IMR-90 (cell line): ENCODE data around the gene VAMP7. TPM values are rescaled to one million over a fixed set of nuclear protein-coding genes. Genes with fewer than 3 reads are reported as not detected.
"Not testable (repeated sequence)": the region's sequence is repeated elsewhere in the genome, so short reads cannot be mapped to it uniquely, and the experiment has no call there.

Source experiments
- ATAC-seq: fragments of 200-7000 bp; cut with Tn5 transposase; 2 replicates; pipeline ENCODE4 v1.9.1; 2020; ENCODE audit warnings: low read depth, mild to moderate bottlenecking, moderate library complexity
- BruUV-seq: library from RNA; stranded (reverse); fragments of 400-500 nt; replicated peaks from 2 replicates; lab custom pipeline; 2021; lab: Mats Ljungman, UMichigan
- CTCF ChIA-PET: fragments of 300-600 bp; formaldehyde crosslinking; extraction: SDS; loops from one replicate; lab custom pipeline; 2021; ENCODE audit warnings: antibody characterized with exemption; lab: Yijun Ruan, JAX
- POLR2A ChIA-PET: fragments of 300-600 bp; sonication (Branson Sonifier 250); formaldehyde crosslinking; loops from one replicate; lab custom pipeline; 2022; ENCODE audit warnings: antibody characterized with exemption; ENCODE audit not compliant: unreplicated experiment; lab: Charles Lee
- DNase-seq: peaks from one replicate; pipeline ENCODE4 v3.0.0; 2013
- H2AFZ ChIP-seq: replicated peaks from 2 replicates; pipeline ENCODE3; 2013; ENCODE audit warnings: low read length, mild to moderate bottlenecking; ENCODE audit not compliant: poor library complexity
- H2AK5ac ChIP-seq: 2 replicates; pipeline ENCODE4 v1.6.1; 2013; ENCODE audit warnings: low read depth, low read length, inconsistent platforms
- H2AK9ac ChIP-seq: replicated peaks from 2 replicates; pipeline ENCODE3; 2013; ENCODE audit warnings: mild to moderate bottlenecking, low read depth, low read length, moderate library complexity; ENCODE audit not compliant: poor library complexity
- H2BK120ac ChIP-seq: 2 replicates; pipeline ENCODE4 v1.6.1; 2013; ENCODE audit warnings: low read depth, low read length, inconsistent platforms
- H2BK15ac ChIP-seq: 3 replicates; pipeline ENCODE4 v1.6.1; 2013; ENCODE audit warnings: low read depth, low read length, inconsistent platforms
- H2BK20ac ChIP-seq: 2 replicates; pipeline ENCODE4 v1.6.1; 2013; ENCODE audit warnings: low read depth, mild to moderate bottlenecking, inconsistent platforms, low read length, moderate library complexity
- H2BK5ac ChIP-seq: 2 replicates; pipeline ENCODE4 v1.6.1; 2013; ENCODE audit warnings: mild to moderate bottlenecking, low read depth, low read length, inconsistent platforms; ENCODE audit not compliant: poor library complexity, severe bottlenecking
- H3K14ac ChIP-seq: replicated peaks from 2 replicates; pipeline ENCODE4 v1.6.1; 2013; ENCODE audit warnings: low read depth, low read length, inconsistent platforms
- H3K18ac ChIP-seq: 2 replicates; pipeline ENCODE4 v1.6.1; 2013; ENCODE audit warnings: low read depth, low read length, control low read depth
- H3K23ac ChIP-seq: 2 replicates; pipeline ENCODE4 v1.6.1; 2013; ENCODE audit warnings: low read depth, low read length, inconsistent platforms
- H3K27ac ChIP-seq: 2 replicates; pipeline ENCODE4 v1.5.1; 2013; ENCODE audit warnings: mild to moderate bottlenecking, control low read depth, low read length; ENCODE audit not compliant: insufficient read depth
- H3K27me3 ChIP-seq: 2 replicates; pipeline ENCODE4 v1.6.1; 2013; ENCODE audit warnings: low read length; ENCODE audit not compliant: control insufficient read depth, insufficient read depth
- H3K36me3 ChIP-seq: 2 replicates; pipeline ENCODE4 v1.6.1; 2013; ENCODE audit warnings: low read length, mixed read lengths; ENCODE audit not compliant: control insufficient read depth, insufficient read depth
- H3K4ac ChIP-seq: 2 replicates; pipeline ENCODE4 v1.6.1; 2013; ENCODE audit warnings: low read depth, low read length, inconsistent platforms
- H3K4me1 ChIP-seq: 2 replicates; pipeline ENCODE4 v1.6.1; 2013; ENCODE audit warnings: low read length, mixed read lengths; ENCODE audit not compliant: control insufficient read depth, insufficient read depth
- H3K4me2 ChIP-seq: 2 replicates; pipeline ENCODE4 v1.6.1; 2013; ENCODE audit warnings: low read depth, mild to moderate bottlenecking, control low read depth, low read length, moderate library complexity
- H3K4me3 ChIP-seq: 2 replicates; pipeline ENCODE4 v1.5.1; 2013; ENCODE audit warnings: low read depth, mild to moderate bottlenecking, control low read depth, low read length, moderate library complexity; ENCODE audit not compliant: insufficient read depth
- H3K56ac ChIP-seq: 2 replicates; pipeline ENCODE4 v1.6.1; 2013; ENCODE audit warnings: low read length, inconsistent platforms; ENCODE audit not compliant: insufficient read depth; ENCODE audit errors: extremely low read depth
- H3K79me1 ChIP-seq, 2 experiments: 2 replicates each; pipeline ENCODE4 v1.6.1; 2013; ENCODE audit warnings: low read length in 2 of 2, inconsistent platforms in 1 of 2, low read depth in 1 of 2
- H3K9ac ChIP-seq: 2 replicates; pipeline ENCODE4 v1.6.1; 2013; ENCODE audit warnings: low read depth, low read length, control low read depth
- H3K9me1 ChIP-seq: 2 replicates; pipeline ENCODE4 v1.6.1; 2013; ENCODE audit warnings: low read length, inconsistent platforms; ENCODE audit not compliant: insufficient read depth
- H3K9me3 ChIP-seq: 2 replicates; pipeline ENCODE4 v1.6.1; 2013; ENCODE audit warnings: low read length; ENCODE audit not compliant: control insufficient read depth, insufficient read depth
- H4K20me1 ChIP-seq: 2 replicates; pipeline ENCODE4 v1.6.1; 2013; ENCODE audit warnings: low read length, inconsistent platforms; ENCODE audit not compliant: insufficient read depth
- H4K5ac ChIP-seq: 2 replicates; pipeline ENCODE4 v1.6.1; 2013; ENCODE audit warnings: mild to moderate bottlenecking, low read depth, low read length, control low read depth
- H4K8ac ChIP-seq, 2 experiments: 2 replicates each; pipeline ENCODE4 v1.6.1; 2013; ENCODE audit warnings: low read depth in 2 of 2, low read length in 2 of 2, control low read depth in 1 of 2, inconsistent platforms in 1 of 2
- H4K91ac ChIP-seq: 2 replicates; pipeline ENCODE4 v1.6.1; 2013; ENCODE audit warnings: low read depth, low read length, inconsistent platforms; ENCODE audit not compliant: insufficient read depth
- WGBS, 2 experiments: methylation state at CpG; one replicate each; pipeline versions ENCODE4 v1.1.5 to v1.1.7; 2013; ENCODE audit warnings: missing lambda C conversion rate in 2 of 2; ENCODE audit not compliant: insufficient read length in 1 of 2; ENCODE audit errors: extremely low coverage in 2 of 2; 5-methylcytosine and 5-hydroxymethylcytosine counted together
- dilution Hi-C: fragments of 300-500 bp; cut with HindIII; formaldehyde crosslinking; loops from one replicate; pipeline ENCODE4 v1.14.3; 2018; ENCODE audit warnings: low sequenced_read_pairs; ENCODE audit not compliant: unreplicated experiment
- in situ Hi-C: fragments of 300-500 bp; cut with MboI; formaldehyde crosslinking; loops from 3 replicates; pipeline ENCODE4 v1.14.3; 2019; ENCODE audit warnings: low sequenced_read_pairs, inconsistent platforms, mixed read lengths
- intact Hi-C: fragments of 100-400 bp; cut with micrococcal nuclease; formaldehyde crosslinking; loops from 2 replicates; pipeline ENCODE4 v1.10.0; 2022
- polyA plus RNA-seq, 3 experiments: library from polyadenylated mRNA; depleted of rRNA; stranded (reverse); fragments of >200 nt; gene quantifications; 2 replicates each; pipeline ENCODE4 v1.2.3, GENCODE V29; 2012; ENCODE audit warnings: low replicate concordance in 1 of 3
- total RNA-seq: library from RNA; depleted of rRNA; stranded (reverse); fragments of >200 nt; gene quantifications from 2 replicates; pipeline ENCODE4 v1.2.3, GENCODE V29; 2012

The VAMP7 gene
- total and polyA plus RNA-seq, 2 of the 4 experiments (the other 2 are of a cell fraction): 21.7 to 39.1 TPM

GRCh38 chrX:155930852-155931618 lies 49.9 kb downstream of the VAMP7 start:
- DNase-seq, H3K27me3 ChIP-seq, H2BK15ac ChIP-seq, H3K9ac ChIP-seq, H4K91ac ChIP-seq, H3K4ac ChIP-seq, H3K23ac ChIP-seq, H3K27ac ChIP-seq, H3K36me3 ChIP-seq, BruUV-seq, dilution Hi-C loops, H2AK9ac ChIP-seq, intact Hi-C loops, H2BK120ac ChIP-seq, H3K4me1 ChIP-seq, CTCF ChIA-PET, POLR2A ChIA-PET, H3K9me3 ChIP-seq, H3K18ac ChIP-seq, H4K20me1 ChIP-seq, in situ Hi-C loops, H3K14ac ChIP-seq, H3K79me1 ChIP-seq, H3K4me2 ChIP-seq, H4K8ac ChIP-seq, H3K9me1 ChIP-seq, H2BK20ac ChIP-seq, H3K4me3 ChIP-seq, H2AFZ ChIP-seq, H4K5ac ChIP-seq, H2AK5ac ChIP-seq, H3K56ac ChIP-seq, H2BK5ac ChIP-seq, ATAC-seq: not testable (repeated sequence)
- no CpG with 5 or more reads among the region's 8 CpGs for WGBS, 2 experiments
